Esophagus muscularis mucosa (tissue), 4 donors: ENCODE measurements around the gene AQP2.

Experiments used
- EP300 ChIP-seq: sonication (generic); formaldehyde crosslinking; IDR thresholded peaks from one replicate; pipeline ENCODE4 v1.6.1; 2017; ENCODE audit warnings: antibody characterized with exemption
- POLR2A ChIP-seq: fragments of 450-650 bp; IDR thresholded peaks from one replicate; pipeline ENCODE4 v1.6.1; 2017; ENCODE audit warnings: antibody characterized with exemption, moderate library complexity, mild to moderate bottlenecking, low read depth
- POLR2AphosphoS5 ChIP-seq, 2 donors: sonication (generic); formaldehyde crosslinking; IDR thresholded peaks; one replicate each; pipeline ENCODE4 v1.6.1; 2017; ENCODE audit warnings: antibody characterized with exemption in 2 of 2
- TF ChIP-seq, protein P1 (sequence below), 3 experiments: fragments of 200-600 bp in 2 of 3; fragments of 450-650 bp in 1 of 3; sonication (generic) in 2 of 3; IDR thresholded peaks; one replicate each; pipeline ENCODE4 v1.5.1; 2017 to 2019; ENCODE audit warnings: antibody characterized with exemption in 3 of 3, mild to moderate bottlenecking in 2 of 3, moderate library complexity in 1 of 3

DNA sequence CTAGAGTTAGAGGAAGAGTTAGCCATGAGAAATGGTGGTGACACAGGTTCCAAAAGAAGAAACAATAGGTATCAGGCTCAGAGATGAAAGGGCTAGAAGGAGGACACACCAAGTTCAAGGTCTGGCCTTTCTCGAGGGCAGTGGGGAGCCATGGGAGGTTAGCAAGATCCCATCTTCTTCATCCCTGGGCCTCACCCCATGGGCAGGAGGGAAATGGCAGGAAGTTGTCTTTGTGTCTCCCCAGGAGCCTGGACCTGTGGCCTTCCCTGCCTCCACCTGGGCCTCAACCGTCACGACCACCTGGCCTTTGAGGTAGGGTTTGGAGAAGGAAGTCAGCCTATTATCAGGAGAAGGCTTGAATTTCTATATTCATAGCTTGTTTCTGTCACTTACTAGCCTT is 5.8 kb upstream of the AQP2 start:
- TF ChIP-seq POLR2A (no peak), EP300 (no peak), POLR2AphosphoS5 (IDR thresholded peaks at IDR 0.05) (no peak)
- TF ChIP-seq, protein P1, sequence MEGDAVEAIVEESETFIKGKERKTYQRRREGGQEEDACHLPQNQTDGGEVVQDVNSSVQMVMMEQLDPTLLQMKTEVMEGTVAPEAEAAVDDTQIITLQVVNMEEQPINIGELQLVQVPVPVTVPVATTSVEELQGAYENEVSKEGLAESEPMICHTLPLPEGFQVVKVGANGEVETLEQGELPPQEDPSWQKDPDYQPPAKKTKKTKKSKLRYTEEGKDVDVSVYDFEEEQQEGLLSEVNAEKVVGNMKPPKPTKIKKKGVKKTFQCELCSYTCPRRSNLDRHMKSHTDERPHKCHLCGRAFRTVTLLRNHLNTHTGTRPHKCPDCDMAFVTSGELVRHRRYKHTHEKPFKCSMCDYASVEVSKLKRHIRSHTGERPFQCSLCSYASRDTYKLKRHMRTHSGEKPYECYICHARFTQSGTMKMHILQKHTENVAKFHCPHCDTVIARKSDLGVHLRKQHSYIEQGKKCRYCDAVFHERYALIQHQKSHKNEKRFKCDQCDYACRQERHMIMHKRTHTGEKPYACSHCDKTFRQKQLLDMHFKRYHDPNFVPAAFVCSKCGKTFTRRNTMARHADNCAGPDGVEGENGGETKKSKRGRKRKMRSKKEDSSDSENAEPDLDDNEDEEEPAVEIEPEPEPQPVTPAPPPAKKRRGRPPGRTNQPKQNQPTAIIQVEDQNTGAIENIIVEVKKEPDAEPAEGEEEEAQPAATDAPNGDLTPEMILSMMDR (IDR thresholded peaks at IDR 0.05) = no peak
